T follicular helper cell (primary cell): ENCODE data around the gene SALL4.
"Not testable (repeated sequence)": the region's sequence is repeated elsewhere in the genome, so short reads cannot be mapped to it uniquely, and the experiment has no call there.

Experiments used
- DNase-seq: peaks from one replicate; pipeline ENCODE4 v3.0.0-alpha.2; 2020; ENCODE audit warnings: low read depth
- total RNA-seq, 2 experiments: gene quantifications; one replicate each; lab custom pipeline; 2026; lab: John Stamatoyannopoulos, UW

The SALL4 gene
- total RNA-seq = 0 to 0.06 reads per million in 2 experiments

DNA sequence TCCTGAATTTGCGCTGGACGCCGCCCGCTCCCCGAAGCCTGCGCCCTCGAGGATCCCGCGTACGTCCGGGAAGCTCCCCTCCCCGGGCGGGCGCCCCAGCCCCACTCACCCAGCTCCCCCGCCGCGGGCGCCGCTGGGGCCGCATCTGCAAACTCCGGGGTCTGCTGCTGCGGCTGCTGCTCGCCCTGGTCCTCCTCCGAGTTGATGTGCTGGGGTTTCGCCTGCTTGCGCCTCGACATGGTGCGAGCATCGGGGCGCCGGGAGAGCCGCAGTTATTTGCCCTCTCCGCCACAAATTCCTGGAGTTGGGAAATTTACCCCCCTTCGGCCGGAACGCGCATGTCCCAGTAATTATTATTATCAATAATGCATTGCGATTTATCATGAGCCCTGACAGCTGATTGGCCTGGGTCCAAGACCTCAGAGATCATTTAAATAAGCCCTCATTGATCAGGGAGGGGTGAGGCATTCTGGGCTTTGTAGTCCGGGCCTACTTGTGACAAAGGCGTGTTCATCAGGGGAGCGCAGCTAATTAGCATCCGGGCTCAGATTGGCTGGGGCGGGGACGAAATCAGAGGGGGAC lies at the start of gene SALL4:
SALL4 (minus strand) TSS at position 352 of the 582 bp plus-strand sequence; CDS start at position 239, 113 bp downstream.
- DNase-seq = no peak

DNA sequence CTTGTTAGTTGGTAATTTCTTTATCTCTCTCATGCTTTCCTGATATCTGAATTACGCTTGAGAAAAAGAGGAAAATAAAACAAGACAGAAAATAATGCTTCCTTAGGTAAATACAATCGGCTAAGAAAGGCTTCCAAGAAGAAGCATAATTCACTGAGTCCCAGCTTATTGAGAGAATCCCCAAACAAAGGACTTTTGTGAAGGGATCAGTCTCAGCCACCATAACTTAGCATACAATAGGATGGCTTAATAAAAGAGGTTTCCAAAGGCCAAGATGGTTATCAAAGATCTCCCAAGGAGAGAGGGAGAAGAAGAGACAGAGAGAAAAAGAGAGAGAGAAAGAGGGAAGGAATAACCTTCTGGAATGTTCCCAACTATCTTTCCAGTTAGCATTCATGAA lies 46.0 kb upstream of the SALL4 start:
- DNase-seq = no peak

DNA sequence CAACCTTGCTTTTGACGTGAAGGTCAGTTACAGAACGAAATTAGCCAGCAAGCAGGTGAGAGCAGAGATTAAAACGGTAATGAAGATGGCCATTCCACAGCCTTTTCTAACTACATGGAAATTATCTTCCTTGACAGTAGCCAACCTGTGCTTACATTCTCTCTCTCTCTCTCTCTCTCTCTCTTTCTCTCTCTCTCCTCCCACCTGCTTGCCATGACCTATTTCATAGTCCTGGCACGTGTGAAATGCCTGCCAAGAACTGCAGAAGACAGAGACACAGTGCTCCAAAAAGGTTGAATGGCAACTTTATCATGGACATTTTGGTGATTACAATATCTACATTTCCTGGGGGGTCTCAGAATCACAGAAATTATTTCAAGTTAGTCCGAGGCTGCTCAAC lies 38.5 kb upstream of the SALL4 start:
- DNase-seq = no peak

DNA sequence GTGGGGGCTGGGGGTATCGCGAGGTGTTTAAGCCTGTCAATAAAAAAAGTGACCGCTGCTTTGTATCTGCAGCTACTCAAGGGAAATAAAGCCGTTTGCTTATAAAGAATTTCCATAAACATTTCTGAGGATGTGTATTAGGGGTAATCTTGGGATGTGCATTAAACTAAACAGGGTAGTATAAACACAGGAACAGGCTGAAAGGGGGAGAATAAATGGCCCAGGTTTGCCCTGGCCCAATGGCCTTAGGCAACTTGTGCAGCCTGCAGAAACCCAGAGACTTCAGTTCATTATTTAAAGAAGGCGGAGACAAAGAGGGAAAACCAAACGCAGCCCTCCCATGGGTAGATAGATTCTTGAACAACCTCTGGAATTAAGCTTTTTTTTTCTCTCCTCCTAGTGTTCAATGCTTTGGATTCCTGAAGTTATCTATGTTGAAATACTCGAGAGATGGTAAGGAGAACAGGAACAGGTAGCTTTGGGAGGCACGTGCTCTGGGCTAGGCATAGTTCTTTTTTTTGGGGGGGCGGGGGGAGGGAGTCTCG lies 35.6 kb upstream of the SALL4 start:
- DNase-seq = no peak

DNA sequence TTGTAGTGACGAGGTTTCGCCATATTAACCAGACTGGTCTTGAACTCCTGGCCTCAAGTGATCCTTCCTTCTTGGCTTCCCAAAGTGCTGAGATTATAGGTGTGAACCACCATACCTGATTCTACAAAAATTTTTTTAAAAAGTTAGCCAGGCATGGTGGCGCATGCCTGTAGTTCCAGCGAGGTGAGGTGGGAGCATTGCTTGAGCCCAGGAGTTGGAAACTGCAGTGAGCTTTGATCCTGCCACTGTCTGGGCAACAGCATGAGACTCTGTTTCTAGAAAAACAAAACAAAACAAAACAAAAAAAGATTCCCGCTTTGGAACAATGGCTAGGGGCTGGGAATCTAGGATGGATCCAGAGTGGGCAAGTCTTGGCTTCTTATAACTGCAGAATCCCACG lies 35.1 kb upstream of the SALL4 start:
- no peak for DNase-seq

DNA sequence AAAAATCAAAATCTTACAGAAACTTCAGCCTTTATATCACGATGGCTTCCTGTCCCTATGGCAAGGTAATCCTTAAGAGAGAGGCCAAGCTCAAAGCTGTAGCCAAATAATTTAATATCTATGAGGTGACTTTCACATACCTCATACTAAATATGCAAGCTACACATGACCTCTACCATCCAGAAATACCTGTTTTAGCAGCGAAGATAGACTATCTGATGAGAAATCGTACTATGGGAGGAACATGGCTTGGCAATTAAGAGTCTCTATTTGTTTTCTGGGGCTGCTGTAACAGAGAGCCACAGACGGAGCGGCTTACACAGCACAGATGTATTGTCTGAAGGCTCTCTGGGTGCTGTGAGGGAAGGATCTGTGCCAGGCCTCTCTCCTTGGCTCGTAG lies 31.0 kb upstream of the SALL4 start:
- no peak for DNase-seq

DNA sequence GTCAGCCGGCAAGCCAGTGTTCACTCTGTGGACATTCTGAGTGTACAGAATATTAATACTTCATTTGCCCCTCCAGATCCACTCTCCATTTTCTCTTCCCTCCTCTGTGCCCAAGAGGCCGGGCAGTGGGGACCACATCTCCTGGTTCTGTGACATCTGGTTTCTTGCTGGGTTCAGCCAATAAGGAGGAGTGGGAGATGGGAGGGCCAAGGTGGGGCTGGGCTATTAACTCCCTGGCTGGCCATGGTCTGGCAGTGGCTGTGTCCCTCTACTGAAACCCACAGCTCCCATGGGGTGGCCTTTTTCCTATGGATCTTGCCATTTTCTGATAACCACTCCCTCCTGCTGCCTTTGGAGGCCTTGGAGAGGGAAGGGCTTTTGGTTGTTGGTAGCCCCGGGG lies 30.0 kb upstream of the SALL4 start:
- no peak for DNase-seq

DNA sequence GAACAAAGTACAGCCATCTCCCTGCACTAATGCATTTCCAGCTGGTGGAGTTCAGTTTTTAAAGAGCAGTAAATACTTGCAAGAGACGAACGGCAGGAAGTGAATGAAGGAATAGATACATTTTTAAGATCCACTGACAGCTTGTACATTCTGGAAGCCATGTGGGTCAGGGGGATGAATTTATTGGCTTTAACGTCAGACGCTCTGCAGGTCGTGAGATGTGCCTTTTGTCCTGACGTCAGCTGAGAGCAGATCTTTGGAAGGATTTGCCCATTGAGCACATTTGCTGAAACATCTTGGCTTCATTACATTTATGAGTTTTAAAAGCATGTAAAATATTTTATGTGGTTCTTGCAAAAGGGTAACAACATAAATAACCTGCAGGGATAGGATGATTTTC lies 29.5 kb upstream of the SALL4 start:
- no peak for DNase-seq

DNA sequence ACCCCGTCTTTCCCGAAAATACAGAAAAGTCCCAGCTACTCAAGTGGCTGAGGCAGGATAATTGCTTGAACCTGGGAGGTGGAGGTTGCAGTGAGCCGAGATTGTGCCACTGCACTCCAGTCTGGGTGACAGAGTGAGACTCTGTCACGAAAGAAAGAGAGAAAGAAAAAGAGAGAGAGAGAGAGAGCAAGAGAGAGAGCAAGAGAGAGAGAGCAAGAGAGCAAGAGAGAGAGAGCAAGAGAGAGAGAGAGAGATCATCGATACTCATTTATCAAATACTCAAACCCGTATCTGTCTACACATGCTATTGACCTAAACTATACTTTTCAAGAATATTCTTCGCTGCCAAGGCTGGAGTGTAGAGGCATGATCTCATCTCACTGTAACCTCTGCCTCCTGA lies 28.2 kb upstream of the SALL4 start:
- DNase-seq = no peak

DNA sequence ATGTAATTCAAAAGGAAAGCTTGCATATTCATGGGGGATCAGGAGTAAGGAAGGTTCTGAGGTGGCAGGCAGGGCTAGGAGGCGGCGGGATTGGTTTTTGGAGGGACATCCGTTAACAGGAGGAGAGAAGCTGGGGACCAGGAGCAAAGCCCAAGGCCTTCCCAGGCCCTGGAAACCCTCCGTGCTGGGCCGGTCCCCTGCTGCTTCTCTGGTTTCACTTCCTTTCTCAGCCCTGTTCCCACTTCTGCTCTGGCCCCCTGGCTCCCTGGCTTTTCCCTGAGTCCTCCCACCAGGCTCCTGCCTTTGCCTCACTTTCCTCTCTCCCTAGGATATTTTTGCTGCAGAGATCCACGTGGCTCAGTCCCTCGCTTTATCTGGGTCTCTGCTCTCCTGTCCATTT lies 26.4 kb upstream of the SALL4 start:
- DNase-seq = no peak

DNA sequence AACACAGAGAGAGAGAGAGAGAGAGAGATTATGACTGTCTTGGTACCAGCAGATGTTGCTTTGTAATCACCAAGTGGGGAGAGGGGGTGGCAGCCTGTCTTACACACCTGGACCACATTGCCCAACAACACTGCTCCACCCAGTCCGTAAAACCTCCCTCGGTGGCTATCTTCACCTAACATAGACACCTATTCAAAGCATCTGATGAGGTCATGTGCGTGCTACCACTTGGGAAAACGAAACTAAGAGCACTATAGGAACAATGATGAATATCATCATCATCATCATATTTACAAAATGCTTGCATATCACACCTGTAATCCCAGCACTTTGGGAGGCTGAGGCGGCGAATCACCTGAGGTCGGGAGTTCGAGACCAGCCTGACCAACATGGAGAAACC lies 24.1 kb upstream of the SALL4 start:
- no peak for DNase-seq

DNA sequence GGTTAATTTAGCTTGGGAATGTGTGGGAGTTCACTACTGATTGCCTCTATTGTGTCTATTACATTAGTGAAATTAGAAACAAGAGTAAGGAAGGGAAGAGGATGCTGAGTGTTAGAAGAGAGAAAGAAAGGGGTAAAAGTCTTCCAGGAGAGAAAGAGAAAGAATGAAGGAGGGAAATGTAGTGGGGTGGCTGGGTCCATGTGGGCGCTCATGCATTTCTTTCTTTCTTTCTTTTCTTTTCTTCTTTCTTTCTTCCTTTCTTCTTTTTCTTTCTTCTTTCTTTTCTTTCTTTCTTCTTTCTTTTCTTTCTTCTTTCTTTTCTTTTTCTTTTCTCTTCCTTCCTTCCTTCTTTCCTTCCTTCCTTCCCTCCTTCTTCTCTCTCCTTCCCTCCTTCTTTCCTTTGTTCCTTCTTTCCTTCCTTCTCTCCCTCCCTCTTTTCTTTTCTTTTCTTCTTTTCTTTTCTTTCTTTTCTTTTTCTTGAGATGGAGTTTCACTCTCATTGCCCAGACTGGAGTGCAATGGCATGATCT lies 16.2 kb upstream of the SALL4 start:
- DNase-seq = no peak

DNA sequence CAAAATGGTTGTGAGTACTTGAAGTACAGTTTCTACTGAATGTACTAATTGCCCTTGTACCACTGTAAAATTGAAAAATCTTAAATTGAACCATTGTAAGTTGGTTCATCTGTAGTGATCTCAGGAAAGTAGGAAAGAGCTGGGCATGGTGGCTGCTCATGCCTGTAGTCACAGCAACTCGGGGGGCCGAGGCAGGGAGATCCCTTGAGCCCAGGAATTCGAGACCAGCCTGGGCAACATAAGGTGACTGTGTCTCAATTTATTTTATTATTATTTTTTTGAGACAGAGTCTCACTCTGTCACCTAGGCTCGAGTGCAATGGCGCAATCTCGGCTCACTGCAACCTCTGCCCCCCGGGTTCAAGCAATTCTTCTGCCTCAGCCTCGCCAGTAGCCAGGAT lies 14.5 kb upstream of the SALL4 start:
- DNase-seq = not testable (repeated sequence)

DNA sequence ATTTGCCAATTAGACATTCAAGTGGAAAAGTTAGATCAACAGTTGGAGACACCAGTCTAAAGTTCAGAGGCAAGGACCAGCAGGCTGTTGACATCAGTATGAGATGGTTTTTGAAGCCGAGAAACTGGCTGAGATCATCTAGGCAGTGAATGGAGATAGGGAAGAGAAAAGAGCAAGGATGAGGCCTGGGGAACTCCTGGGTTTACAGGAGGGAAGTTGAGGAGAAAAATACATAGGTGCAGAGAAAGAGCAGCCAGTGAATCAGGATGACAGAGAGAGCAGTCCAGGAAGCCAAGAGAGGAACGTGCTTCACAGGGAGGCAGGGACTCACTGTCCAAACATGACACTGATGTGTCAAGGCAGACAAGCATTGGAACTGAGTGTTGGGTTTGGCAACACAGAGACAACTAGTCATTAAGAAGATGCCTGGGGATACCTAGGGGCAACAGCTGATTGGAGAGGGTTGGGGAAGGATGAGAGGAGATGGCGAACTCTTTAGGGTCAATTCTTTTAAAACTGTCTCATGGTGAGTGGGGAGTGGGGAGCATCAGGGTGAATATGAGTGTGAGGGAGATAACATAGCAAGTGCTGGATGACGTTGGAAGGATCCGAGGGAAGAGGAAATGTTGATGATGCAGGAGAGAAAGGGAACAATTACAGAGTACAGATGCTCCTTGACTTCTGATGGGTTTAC lies 13.2 kb upstream of the SALL4 start:
- no peak for DNase-seq

DNA sequence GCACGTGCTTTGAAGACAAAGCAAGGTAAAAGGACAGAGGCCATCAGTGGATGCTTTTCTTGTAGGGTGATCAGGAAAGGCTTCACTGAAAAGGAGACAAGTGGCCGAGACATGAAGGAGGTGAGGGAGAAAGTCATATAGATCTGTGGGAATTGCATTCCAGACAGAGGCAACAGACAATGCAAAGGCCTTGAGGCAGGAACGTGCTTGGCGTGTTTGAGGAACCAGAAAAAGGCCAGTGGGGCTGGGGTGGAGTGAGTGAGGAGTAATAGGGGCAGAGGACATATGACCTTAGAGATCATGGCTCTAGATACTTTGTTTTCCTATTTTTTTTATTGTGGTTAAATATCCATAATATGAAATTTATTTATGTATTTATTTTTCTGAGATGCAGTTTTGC lies 10.5 kb upstream of the SALL4 start:
- no peak for DNase-seq

DNA sequence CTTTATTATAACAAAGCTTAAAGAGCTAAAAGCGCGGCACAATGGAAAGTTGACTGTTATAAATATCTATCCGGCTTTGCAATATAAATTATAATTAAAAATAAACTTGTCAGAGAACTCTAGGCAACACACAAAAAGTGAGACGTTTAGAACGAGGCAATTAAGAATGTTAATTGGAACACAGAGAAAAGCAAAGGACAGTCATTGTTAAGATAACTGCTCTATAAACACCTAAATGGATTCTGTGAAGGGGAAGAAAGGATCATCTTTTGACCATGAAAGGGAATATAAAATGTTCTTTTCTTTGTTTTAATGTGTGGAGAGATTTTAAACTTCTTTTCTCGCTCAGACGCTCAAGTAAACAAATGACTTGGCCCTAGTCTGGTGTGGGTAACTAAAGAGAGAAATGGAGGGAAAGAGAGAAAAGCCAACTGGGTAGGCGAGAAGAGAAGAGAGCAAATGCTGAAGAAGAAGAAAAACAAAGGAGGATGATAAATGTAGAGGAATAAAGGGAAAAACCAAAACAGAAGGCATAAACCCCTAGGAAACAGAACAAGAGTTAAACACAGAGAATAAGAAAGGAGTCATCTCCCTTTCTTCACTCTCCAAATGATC lies 9.3 kb upstream of the SALL4 start:
- no peak for DNase-seq

DNA sequence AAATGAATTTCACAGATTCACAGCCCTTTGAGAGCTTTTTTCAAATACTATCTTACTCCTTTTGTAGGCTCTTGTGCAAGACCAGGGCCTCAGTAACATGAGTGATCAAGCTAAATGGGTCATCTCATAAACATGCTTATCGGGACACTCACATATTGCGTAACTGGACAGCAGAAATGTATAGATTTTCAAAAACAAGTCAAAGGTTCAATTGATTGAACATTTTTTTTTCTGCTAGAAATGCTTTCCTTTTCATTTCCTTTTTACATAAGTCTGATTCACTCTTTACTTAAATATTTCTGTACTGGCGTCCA lies 8.7 kb upstream of the SALL4 start:
- no peak for DNase-seq

DNA sequence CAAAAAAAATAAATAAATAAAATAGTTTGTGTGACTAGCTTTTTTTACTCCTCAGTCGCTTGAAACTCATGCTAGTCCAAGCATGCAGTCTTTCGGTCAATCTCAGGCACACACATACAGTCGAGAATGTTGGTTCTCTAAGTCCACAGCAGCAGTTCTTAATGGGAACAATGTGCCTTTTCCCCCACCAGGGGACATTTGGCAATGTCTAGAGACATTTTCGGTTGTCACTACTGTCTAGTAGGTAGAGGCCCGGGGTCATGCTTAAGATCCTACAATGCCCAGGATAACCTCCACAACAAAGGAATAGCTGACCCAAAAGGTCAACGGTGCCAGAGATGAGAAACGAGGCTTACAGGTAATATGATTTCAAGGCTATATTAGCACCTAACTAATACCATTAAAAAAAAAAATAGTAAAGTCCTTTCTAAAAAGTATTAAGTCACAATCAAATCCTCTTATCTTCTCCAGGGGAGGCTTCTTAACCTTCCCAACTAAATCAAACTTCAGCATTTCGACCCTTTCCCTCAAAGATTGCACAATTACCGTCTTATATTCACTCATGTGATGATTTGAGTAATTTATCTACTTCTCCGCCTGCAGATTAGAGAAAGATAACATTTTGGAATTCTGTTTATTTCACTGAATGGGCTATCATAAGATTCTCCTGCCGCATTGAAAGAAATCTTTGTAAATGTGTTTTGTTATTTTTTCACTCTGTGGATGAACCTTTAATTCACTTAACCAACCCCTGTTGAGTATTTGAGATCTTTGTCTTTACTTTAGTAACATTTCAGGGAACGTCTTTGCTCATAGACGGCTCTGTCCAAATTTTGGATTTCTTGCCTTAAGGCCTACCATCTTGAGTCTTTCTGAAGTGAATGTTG lies 8.1 kb upstream of the SALL4 start:
- DNase-seq = no peak

DNA sequence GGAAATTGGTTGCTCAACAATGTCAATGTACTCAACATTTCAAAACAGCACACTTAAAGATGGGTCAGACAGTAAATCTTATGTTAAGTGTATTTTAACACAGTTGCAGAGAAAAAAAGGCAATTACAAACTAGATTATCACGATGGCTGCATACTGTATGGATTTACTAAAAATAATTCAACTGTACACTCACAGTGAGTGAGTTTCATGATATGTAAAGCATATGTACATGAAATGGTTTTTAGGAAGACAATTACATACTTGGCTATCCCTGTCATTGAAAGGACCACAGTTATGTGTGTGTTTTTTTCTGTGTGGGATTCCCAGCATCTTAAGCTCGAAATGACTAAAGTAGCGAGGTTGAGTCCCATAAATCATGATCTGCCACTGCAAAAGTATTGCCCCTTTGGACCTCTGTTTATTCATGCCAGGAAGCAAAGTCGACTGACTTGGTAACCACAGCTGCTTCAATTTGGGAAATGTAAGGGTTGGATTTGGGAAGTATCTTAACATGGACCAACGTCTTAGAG lies 5.5 kb upstream of the SALL4 start:
- DNase-seq = no peak

DNA sequence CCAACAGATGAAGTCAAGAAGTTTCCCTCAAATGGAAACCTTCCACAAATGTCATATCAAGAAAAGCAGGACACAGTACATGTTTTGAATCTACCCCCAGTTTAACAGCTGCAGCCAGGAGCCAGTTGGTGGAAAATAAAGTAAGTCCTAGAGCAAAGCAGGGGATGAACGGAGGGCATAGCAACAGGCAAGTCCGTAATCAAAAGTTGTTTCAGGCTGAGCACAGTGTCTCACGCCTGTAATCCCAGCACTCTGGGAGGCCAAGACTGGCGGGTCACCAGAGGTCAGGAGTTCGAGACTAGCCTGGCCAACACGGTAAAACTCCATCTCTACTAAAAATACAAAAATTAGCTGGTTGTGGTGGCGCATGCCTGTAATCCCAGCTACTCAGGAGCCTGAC lies 2.4 kb upstream of the SALL4 start:
- DNase-seq = no peak

DNA sequence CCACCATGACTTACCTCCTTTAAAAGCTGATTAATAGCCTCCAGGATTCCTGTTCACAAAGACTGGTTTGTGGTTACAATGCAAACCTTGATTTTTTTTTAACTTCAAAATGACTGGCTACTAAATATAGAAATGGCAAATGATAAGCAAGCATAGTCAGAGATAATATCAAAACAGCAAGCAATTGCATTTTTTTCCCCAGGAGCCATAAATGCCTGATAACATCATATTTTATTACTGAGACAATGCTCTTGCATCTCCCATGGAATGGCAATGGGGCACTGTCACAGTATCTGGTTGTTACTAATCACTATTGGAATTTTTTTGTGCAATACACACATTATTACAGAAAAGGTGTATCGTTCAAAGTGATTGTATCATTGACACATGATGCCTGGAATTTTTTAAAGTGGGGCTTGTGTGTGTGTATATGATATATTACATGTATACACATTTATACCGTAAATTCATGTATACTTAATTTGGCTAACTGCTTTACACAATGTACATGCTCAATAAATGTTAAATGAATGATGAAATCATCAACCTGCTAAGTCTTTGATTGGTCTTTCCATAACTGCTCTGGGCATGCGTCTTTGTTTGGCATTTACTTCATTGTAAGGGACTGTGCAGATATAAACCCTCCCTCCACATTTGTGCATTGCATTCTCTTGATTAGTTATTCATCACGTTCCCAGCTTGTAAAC lies 980 bp upstream of the SALL4 start:
- no peak for DNase-seq

DNA sequence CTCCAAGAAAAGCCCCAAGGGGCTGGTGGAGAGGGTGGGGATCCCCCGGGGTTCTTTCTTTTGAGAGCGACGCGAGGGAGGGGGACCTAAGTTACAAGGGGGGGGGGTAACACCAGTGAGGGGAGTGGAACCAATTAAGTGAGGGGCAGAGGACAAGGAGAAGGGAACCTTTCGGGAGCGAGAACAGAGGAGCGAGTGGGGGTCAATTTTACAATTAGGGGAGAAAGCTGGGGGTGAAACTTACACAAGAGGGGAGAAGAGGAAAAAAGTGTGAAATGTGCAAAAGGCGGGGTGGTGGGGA lies 548 bp downstream of the SALL4 start:
- DNase-seq = no peak
